ENCODE data around the gene NUP205.

The NUP205 gene

GRCh38 chr7:135644729-135645128 is 87.0 kb downstream of the NUP205 start:
- no peak overlapping the region for H3K4me3 ChIP-seq (ENCODE audit: low read depth, low read length)
- no peak for TF ChIP-seq CTCF (IDR thresholded peaks at IDR 0.05; ENCODE audit: borderline replicate concordance, insufficient read depth, low read depth, low read length)

- H3K4me3 ChIP-seq (ENCODE audit: low read depth, low read length), result no peak overlapping the region
- TF ChIP-seq CTCF (IDR thresholded peaks at IDR 0.05; ENCODE audit: borderline replicate concordance, insufficient read depth, low read depth, low read length), result peak; percentile 55; the same call in 1 of the 2 replicates
These were observed 87.7 kb downstream of the NUP205 start for GRCh38 chr7:135645296-135645904.

- H3K4me3 ChIP-seq (ENCODE audit: low read depth, low read length), result no peak overlapping the region
- no peak for TF ChIP-seq CTCF (IDR thresholded peaks at IDR 0.05; ENCODE audit: borderline replicate concordance, insufficient read depth, low read depth, low read length)
These were observed 90.0 kb downstream of the NUP205 start for GRCh38 chr7:135647755-135648154.

- no peak overlapping the region for H3K4me3 ChIP-seq (ENCODE audit: low read depth, low read length)
- no peak for TF ChIP-seq CTCF (IDR thresholded peaks at IDR 0.05; ENCODE audit: borderline replicate concordance, insufficient read depth, low read depth, low read length)
These were observed 90.5 kb downstream of the NUP205 start for GRCh38 chr7:135648235-135648634.

GRCh38 chr7:135650831-135651573 is 93.3 kb downstream of the NUP205 start:
- no peak for TF ChIP-seq CTCF (IDR thresholded peaks at IDR 0.05; ENCODE audit: borderline replicate concordance, insufficient read depth, low read depth, low read length)
- H3K4me3 ChIP-seq (ENCODE audit: low read depth, low read length), result no peak overlapping the region

- no peak overlapping the region for H3K4me3 ChIP-seq (ENCODE audit: low read depth, low read length)
- TF ChIP-seq CTCF (IDR thresholded peaks at IDR 0.05; ENCODE audit: borderline replicate concordance, insufficient read depth, low read depth, low read length), result no peak
These were observed 95.8 kb downstream of the NUP205 start for GRCh38 chr7:135653340-135654080.

All from GM12875 (cell line).